HEK293 (cell line): ENCODE results near the gene HIF3A.

Experiments used
- KLF8 ChIP-seq: fragments of 450-650 bp; formaldehyde crosslinking; IDR thresholded peaks from 2 replicates; pipeline ENCODE4 v1.5.1; 2016; ENCODE audit warnings: missing biosample characterization, missing genetic modification characterization
- YY1 ChIP-seq: fragments of 450-650 bp; formaldehyde crosslinking; IDR thresholded peaks from 2 replicates; pipeline ENCODE4 v1.5.1; 2018; ENCODE audit warnings: missing biosample characterization, missing genetic modification characterization
- YY2 ChIP-seq: fragments of 450-650 bp; formaldehyde crosslinking; IDR thresholded peaks from 2 replicates; pipeline ENCODE4 v1.5.1; 2016; ENCODE audit warnings: missing biosample characterization, missing genetic modification characterization
- ZNF140 ChIP-seq: fragments of 450-650 bp; formaldehyde crosslinking; IDR thresholded peaks from 2 replicates; pipeline ENCODE4 v1.5.1; 2016; ENCODE audit warnings: missing biosample characterization, missing genetic modification characterization
- ZNF155 ChIP-seq: fragments of 450-650 bp; formaldehyde crosslinking; IDR thresholded peaks from 2 replicates; pipeline ENCODE4 v1.5.1; 2016; ENCODE audit warnings: missing biosample characterization, missing genetic modification characterization
- ZNF214 ChIP-seq: fragments of 450-650 bp; formaldehyde crosslinking; IDR thresholded peaks from 2 replicates; pipeline ENCODE4 v1.5.1; 2017; ENCODE audit warnings: missing biosample characterization, mild to moderate bottlenecking, missing genetic modification characterization, borderline replicate concordance
- ZNF23 ChIP-seq: fragments of 450-650 bp; formaldehyde crosslinking; IDR thresholded peaks from 2 replicates; pipeline ENCODE4 v1.5.1; 2016; ENCODE audit warnings: missing biosample characterization, missing genetic modification characterization, borderline replicate concordance
- ZNF239 ChIP-seq: fragments of 450-650 bp; formaldehyde crosslinking; IDR thresholded peaks from 2 replicates; pipeline ENCODE4 v1.5.1; 2016; ENCODE audit warnings: missing biosample characterization, missing genetic modification characterization
- ZNF274 ChIP-seq, 2 experiments: fragments of 200-500 bp in 1 of 2; fragments of 450-650 bp in 1 of 2; sonication (Bioruptor generic) in 1 of 2; formaldehyde crosslinking in 1 of 2; IDR thresholded peaks; 2 replicates each; pipeline versions ENCODE4 v1.5.1 to v1.6.1; 2014 to 2016; ENCODE audit warnings: borderline replicate concordance in 1 of 2, inconsistent platforms in 1 of 2, low read length in 1 of 2, missing biosample characterization in 1 of 2, missing genetic modification characterization in 1 of 2
- ZNF558 ChIP-seq: fragments of 450-650 bp; formaldehyde crosslinking; IDR thresholded peaks from 2 replicates; pipeline ENCODE4 v1.5.1; 2016; ENCODE audit warnings: missing biosample characterization, missing genetic modification characterization
- TF ChIP-seq, protein P1 (sequence below): fragments of 450-650 bp; formaldehyde crosslinking; IDR thresholded peaks from 2 replicates; pipeline ENCODE4 v1.5.1; 2016; ENCODE audit warnings: missing biosample characterization, missing genetic modification characterization
- TF ChIP-seq, protein P2 (sequence below): fragments of 450-650 bp; formaldehyde crosslinking; conservative IDR thresholded peaks from 2 replicates; pipeline ENCODE4 v1.5.1; 2016; ENCODE audit warnings: low read depth, missing biosample characterization, missing genetic modification characterization
- TF ChIP-seq, protein P3 (sequence below): fragments of 450-650 bp; formaldehyde crosslinking; IDR thresholded peaks from 2 replicates; pipeline ENCODE4 v1.5.1; 2017; ENCODE audit warnings: missing biosample characterization, missing genetic modification characterization
- TF ChIP-seq, protein P4 (sequence below): fragments of 450-650 bp; formaldehyde crosslinking; IDR thresholded peaks from 2 replicates; pipeline ENCODE4 v1.5.0; 2017; ENCODE audit warnings: missing biosample characterization, missing genetic modification characterization, borderline replicate concordance

DNA sequence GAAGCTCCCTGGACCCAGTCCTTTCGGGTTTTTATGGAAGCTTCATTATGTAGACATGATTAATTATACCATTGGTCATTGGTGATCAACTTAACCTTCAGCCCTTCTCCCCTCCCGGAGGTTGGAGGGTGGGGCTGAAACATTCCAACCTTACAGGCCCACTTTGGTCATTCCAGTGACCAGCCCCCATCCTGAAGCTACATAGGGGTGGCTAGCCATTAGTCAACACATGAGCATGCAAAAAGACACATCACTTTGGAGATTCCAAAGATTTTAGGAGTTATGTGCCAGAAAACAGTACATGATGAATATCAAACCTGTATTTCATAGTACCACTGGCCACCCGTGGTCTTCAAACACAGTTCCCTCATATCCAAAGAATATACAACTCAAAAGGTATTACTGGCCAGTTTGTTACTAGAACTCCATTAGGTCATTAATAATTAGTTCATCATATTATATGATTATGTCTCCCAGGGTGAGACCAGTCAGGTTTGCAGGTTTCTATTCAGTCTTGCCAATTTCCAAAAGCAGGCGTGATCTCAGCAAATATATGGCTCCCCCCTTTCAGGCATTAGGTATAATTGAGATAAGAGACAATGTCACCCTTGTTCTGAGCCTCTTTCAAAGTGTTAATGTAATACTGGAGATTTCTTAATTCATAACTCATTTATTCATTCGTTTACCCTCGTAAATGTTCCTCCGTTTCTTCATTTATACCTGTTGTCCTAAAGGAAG lies 61.2 kb downstream of the HIF3A start:
- TF ChIP-seq, protein P1, sequence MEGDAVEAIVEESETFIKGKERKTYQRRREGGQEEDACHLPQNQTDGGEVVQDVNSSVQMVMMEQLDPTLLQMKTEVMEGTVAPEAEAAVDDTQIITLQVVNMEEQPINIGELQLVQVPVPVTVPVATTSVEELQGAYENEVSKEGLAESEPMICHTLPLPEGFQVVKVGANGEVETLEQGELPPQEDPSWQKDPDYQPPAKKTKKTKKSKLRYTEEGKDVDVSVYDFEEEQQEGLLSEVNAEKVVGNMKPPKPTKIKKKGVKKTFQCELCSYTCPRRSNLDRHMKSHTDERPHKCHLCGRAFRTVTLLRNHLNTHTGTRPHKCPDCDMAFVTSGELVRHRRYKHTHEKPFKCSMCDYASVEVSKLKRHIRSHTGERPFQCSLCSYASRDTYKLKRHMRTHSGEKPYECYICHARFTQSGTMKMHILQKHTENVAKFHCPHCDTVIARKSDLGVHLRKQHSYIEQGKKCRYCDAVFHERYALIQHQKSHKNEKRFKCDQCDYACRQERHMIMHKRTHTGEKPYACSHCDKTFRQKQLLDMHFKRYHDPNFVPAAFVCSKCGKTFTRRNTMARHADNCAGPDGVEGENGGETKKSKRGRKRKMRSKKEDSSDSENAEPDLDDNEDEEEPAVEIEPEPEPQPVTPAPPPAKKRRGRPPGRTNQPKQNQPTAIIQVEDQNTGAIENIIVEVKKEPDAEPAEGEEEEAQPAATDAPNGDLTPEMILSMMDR (tag by site-specific recombination): no peak
- TF ChIP-seq YY1 (tag by site-specific recombination) (no peak), ZNF23 (tag by site-specific recombination) (no peak), ZNF140 (tag by site-specific recombination) (no peak), ZNF239 (tag by site-specific recombination) (no peak), ZNF274 (IDR thresholded peaks at IDR 0.05; ENCODE audit: low read length) (no peak), ZNF274 (tag by site-specific recombination; IDR thresholded peaks at IDR 0.05; ENCODE audit: borderline replicate concordance) (no peak), ZNF558 (tag by site-specific recombination) (no peak), ZNF214 (tag by site-specific recombination) (no peak), ZNF155 (tag by site-specific recombination) (no peak), YY2 (tag by site-specific recombination) (no peak), KLF8 (no peak)
- TF ChIP-seq, protein P2, sequence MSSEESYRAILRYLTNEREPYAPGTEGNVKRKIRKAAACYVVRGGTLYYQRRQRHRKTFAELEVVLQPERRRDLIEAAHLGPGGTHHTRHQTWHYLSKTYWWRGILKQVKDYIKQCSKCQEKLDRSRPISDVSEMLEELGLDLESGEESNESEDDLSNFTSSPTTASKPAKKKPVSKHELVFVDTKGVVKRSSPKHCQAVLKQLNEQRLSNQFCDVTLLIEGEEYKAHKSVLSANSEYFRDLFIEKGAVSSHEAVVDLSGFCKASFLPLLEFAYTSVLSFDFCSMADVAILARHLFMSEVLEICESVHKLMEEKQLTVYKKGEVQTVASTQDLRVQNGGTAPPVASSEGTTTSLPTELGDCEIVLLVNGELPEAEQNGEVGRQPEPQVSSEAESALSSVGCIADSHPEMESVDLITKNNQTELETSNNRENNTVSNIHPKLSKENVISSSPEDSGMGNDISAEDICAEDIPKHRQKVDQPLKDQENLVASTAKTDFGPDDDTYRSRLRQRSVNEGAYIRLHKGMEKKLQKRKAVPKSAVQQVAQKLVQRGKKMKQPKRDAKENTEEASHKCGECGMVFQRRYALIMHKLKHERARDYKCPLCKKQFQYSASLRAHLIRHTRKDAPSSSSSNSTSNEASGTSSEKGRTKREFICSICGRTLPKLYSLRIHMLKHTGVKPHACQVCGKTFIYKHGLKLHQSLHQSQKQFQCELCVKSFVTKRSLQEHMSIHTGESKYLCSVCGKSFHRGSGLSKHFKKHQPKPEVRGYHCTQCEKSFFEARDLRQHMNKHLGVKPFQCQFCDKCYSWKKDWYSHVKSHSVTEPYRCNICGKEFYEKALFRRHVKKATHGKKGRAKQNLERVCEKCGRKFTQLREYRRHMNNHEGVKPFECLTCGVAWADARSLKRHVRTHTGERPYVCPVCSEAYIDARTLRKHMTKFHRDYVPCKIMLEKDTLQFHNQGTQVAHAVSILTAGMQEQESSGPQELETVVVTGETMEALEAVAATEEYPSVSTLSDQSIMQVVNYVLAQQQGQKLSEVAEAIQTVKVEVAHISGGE: no peak
- TF ChIP-seq, protein P3, sequence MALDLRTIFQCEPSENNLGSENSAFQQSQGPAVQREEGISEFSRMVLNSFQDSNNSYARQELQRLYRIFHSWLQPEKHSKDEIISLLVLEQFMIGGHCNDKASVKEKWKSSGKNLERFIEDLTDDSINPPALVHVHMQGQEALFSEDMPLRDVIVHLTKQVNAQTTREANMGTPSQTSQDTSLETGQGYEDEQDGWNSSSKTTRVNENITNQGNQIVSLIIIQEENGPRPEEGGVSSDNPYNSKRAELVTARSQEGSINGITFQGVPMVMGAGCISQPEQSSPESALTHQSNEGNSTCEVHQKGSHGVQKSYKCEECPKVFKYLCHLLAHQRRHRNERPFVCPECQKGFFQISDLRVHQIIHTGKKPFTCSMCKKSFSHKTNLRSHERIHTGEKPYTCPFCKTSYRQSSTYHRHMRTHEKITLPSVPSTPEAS: no peak
- TF ChIP-seq, protein P4, sequence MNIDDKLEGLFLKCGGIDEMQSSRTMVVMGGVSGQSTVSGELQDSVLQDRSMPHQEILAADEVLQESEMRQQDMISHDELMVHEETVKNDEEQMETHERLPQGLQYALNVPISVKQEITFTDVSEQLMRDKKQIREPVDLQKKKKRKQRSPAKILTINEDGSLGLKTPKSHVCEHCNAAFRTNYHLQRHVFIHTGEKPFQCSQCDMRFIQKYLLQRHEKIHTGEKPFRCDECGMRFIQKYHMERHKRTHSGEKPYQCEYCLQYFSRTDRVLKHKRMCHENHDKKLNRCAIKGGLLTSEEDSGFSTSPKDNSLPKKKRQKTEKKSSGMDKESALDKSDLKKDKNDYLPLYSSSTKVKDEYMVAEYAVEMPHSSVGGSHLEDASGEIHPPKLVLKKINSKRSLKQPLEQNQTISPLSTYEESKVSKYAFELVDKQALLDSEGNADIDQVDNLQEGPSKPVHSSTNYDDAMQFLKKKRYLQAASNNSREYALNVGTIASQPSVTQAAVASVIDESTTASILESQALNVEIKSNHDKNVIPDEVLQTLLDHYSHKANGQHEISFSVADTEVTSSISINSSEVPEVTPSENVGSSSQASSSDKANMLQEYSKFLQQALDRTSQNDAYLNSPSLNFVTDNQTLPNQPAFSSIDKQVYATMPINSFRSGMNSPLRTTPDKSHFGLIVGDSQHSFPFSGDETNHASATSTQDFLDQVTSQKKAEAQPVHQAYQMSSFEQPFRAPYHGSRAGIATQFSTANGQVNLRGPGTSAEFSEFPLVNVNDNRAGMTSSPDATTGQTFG (tag by site-specific recombination): no peak
